HG02884 (cell line): ENCODE data around the gene SGMS1.

Experiments
- ATAC-seq: cut with Tn5 transposase; IDR thresholded peaks from one replicate; pipeline ENCODE4 v1.9.1; 2021; ENCODE audit warnings: mild to moderate bottlenecking, moderate library complexity; ENCODE audit not compliant: unreplicated experiment

SGMS1 gene

GRCh38 chr10:50613726-50614443, 9.9 kb downstream of the SGMS1 start:
- ATAC-seq, result no peak

GRCh38 chr10:50613150-50613549, 10.6 kb downstream of the SGMS1 start:
- ATAC-seq, result peak; percentile 68

GRCh38 chr10:50610368-50610767, 13.4 kb downstream of the SGMS1 start:
- ATAC-seq, result no peak

GRCh38 chr10:50607356-50607925, 16.3 kb downstream of the SGMS1 start:
- no peak for ATAC-seq

- ATAC-seq, result no peak
Measured at GRCh38 chr10:50605951-50606270, 17.8 kb downstream of the SGMS1 start.

- peak; percentile 61 for ATAC-seq
Measured at GRCh38 chr10:50605269-50605950, 18.3 kb downstream of the SGMS1 start.

- no peak for ATAC-seq
Measured at GRCh38 chr10:50604809-50605208, 18.9 kb downstream of the SGMS1 start.

GRCh38 chr10:50604049-50604640, 19.6 kb downstream of the SGMS1 start:
- peak; percentile 72 for ATAC-seq

GRCh38 chr10:50603151-50603850, 20.5 kb downstream of the SGMS1 start:
- no peak for ATAC-seq

GRCh38 chr10:50601974-50602373, 21.8 kb downstream of the SGMS1 start:
- ATAC-seq, result no peak

GRCh38 chr10:50600831-50601477, 22.8 kb downstream of the SGMS1 start:
- no peak for ATAC-seq

DNA sequence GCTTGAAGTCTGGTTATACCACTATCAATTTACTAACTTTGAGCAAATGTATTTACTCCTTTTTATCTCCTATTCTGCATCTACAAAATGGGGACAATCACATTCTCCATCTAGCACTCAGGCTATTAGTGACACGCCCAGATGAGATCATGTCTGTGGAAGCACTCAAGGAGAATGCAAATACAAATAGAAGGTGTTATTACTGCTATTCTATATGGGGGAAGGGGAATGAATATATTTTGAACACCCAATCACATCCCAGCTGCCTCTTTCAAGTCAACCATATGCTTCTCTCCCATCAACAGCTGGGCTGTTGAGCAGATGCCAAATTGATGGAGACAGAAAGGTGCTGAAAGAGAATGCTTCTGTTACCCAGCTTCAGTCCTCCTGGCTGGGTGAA, 23.5 kb downstream of the SGMS1 start:
- ATAC-seq, result no peak

- no peak for ATAC-seq
Measured at GRCh38 chr10:50596897-50597296, 26.9 kb downstream of the SGMS1 start.

GRCh38 chr10:50596456-50596855, 27.3 kb downstream of the SGMS1 start:
- no peak for ATAC-seq

- ATAC-seq, result no peak
Measured at GRCh38 chr10:50595785-50596184, 28.0 kb downstream of the SGMS1 start.

- no peak for ATAC-seq
Measured at GRCh38 chr10:50593523-50594376, 30.0 kb downstream of the SGMS1 start.

DNA sequence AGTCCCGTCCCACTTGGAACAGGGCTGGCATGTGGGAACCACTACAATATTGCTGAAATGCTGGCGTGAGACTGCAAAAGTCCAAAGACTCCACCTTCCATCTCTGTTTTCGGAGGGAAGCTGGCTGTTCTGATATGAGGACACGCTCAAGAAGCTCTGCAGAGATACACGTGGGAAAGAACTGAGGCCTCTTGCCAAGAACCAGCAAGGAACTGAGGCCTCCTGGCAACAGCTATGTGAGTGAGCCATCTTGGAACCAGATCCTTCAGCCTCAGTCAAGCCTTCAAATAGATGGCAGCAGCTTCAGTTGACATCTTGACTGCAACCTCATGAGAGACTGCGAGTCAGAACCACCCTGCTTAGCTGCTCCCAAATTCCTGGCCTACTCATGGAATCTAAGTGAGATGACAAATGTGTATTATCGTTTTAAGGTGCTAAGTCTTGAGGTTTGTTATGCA, 30.8 kb downstream of the SGMS1 start:
- no peak for ATAC-seq

GRCh38 chr10:50590935-50591334, 32.8 kb downstream of the SGMS1 start:
- ATAC-seq, result no peak

DNA sequence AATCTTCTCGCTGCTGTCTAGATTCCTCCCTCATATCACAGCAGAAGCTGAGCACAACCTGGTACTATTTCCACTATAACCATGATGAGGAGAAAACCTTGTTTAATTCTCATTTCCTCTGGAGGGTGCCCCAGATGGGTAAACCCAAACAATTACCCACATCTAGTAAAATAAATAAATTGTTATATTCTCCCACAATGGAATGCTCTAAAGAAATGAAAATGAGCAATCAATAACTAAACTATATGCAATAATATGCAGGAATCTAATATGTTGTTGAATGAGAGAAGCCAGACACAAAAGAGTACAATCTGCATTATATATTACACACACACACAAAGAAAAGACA, 37.0 kb downstream of the SGMS1 start:
- ATAC-seq, result no peak
